GM10266 (cell line): ENCODE data around the gene POLA1.

Experiments used
- DNase-seq: peaks from one replicate; pipeline ENCODE4 v3.0.0; 2012; ENCODE audit errors: extremely low spot score
- CTCF ChIP-seq: IDR thresholded peaks from 2 replicates; pipeline ENCODE4 v1.5.1; 2012; ENCODE audit warnings: mild to moderate bottlenecking, low read depth; ENCODE audit not compliant: control insufficient read depth, insufficient read depth; ENCODE audit errors: missing control alignments

The POLA1 gene

GRCh38 chrX:25005382-25006185, 311.9 kb downstream of the POLA1 start:
- DNase-seq = no peak
- no peak for TF ChIP-seq CTCF

DNA sequence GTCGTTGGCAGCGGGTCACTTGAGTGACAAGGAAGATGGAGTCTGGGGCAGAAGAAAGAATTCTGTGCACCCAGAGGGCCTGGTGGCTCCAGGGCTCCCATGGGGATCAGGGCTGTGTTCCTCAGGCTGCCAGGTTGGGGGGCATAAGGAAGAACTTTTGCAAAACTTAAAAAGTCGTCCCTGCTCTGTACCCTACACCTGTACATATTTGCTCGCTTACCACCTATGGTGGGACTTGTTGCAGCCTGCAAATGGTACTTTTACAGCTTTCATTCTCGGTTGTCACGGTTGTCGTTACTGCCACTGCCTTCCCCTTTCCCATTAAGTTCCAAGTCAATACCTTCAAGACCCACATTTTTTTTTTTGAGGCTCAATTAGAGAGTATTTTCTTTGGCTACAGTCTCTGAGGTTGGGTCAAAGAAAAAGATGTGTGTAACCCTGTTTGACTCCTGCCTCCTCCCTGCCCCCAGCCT, 312.9 kb downstream of the POLA1 start:
- TF ChIP-seq CTCF = no peak

DNA sequence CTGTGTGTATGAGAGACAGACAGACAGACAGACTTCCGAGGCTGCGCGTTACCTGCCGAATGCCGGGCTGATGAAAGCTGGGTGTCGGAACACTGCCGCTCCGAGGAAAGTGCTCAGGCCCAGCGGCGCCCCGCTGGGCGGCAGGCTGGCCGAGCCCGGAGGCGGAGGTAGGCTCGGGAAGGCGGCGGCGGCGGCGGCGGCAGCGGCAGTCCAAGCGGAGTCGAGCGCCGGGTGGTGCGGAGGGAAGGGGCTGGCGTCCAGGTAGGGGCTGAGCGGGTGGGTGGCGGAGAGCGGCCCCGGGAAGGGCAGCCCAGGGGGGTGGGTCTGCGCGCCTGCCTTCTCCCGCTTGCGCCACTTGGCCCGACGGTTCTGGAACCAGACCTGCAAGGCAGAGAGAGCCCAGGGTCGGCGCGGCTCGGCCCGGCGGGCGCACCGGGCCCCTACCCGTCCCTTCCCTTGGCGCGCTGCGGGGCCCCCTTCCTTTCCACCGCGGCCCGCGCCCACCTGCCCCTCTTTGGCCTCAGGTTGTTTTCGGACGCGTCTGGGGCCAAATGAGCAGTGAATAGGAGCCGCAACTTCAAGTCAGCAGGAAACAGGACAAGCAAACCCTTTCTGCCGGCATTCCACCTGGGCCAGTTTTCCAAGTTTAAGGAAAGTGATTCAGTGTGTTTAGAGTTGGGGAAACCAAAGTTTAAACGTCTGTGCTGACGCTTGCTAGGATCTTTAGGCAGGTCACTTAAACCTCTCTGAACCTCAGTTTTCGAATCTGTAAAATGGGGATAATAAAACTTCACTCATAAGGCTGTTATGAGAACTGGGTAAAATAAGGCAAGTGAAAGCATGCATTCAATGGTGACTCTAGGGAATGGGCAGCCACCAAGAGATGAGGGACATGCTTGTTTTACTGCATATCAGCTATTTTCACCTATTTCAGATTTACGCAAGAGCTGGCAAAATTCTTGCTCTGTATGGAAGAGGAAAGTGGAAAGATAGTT, 313.6 kb downstream of the POLA1 start:
- TF ChIP-seq CTCF = no peak
- DNase-seq = no peak

More for the DNA sequence above, 312.9 kb downstream of the POLA1 start:
- no peak for DNase-seq

GRCh38 chrX:25009407-25009806, 315.7 kb downstream of the POLA1 start:
- no peak for TF ChIP-seq CTCF
- no peak for DNase-seq

DNA sequence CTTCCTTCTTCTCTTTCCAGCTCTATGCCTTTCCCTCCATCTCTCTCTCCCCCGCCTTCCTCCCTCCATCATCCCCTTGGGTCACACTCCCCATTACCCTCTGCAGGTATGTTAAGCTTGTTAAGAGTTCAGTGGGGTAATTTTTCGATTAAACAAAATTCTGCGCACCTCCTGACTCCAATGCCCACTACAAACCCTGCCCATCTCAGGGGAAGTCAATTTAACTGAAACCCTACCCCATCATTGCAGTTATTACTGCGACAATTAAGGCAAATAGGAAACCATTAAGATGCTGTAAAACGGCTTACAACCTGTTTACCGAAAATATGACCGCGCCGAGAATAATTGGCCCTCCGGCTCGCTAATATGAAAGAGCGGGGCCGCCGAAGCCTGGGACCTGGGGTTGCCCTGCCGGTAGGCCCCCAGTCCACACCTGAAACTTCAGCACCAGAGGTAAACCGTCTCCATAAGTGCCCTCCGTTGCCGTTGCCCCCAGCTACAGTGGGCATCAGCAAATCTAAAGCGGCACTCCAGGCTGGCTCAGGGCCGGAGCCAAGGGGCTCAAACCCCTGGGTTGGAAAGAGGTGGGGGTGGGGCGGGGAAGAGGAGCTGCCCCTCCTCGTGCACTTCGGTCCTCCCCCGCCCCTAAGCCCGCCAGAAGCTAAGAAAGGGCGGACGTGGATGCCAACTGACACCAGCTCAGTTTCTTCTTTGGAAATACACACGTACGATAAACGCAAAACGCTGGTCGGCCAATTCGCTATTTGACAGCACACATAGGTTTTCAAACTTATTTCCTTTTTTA, 317.3 kb downstream of the POLA1 start:
- no peak for TF ChIP-seq CTCF
- no peak for DNase-seq

- TF ChIP-seq CTCF = no peak
- no peak for DNase-seq
These were observed 318.1 kb downstream of the POLA1 start for GRCh38 chrX:25011589-25012432.
